Activated B cell treated with CpG ODN at 0.5 μM for 24 hours (primary cell): ENCODE measurements around the gene KRCC1. TPM values are rescaled to one million over a fixed set of nuclear protein-coding genes. Genes with fewer than 3 reads are reported as not detected.

Experiments used
- ATAC-seq: fragments of 200-7000 bp; cut with Tn5 transposase; one replicate; pipeline ENCODE4 v1.10.0; 2021; ENCODE audit warnings: low read depth, mild to moderate bottlenecking, moderate library complexity
- CTCF ChIA-PET: fragments of 350-600 bp; sonication (Branson Sonifier 250); formaldehyde crosslinking; loops from one replicate; lab custom pipeline; 2021; ENCODE audit warnings: antibody characterized with exemption; lab: Charles Lee
- POLR2A ChIA-PET: fragments of 350-600 bp; sonication (Branson Sonifier 250); formaldehyde crosslinking; loops from one replicate; lab custom pipeline; 2021; ENCODE audit warnings: antibody characterized with exemption; lab: Charles Lee
- DNase-seq: peaks from one replicate; pipeline ENCODE4 v3.0.0; 2022
- H3K27ac Mint-ChIP-seq: one replicate; pipeline ENCODE4 v1.8.0; 2020; ENCODE audit warnings: mixed read lengths
- H3K27me3 Mint-ChIP-seq: one replicate; pipeline ENCODE4 v1.8.0; 2021; ENCODE audit warnings: mixed read lengths
- H3K36me3 Mint-ChIP-seq: one replicate; pipeline ENCODE4 v1.8.0; 2021; ENCODE audit warnings: low read depth, mixed read lengths
- H3K4me1 Mint-ChIP-seq: one replicate; pipeline ENCODE4 v1.8.0; 2021; ENCODE audit warnings: mixed read lengths
- H3K4me3 Mint-ChIP-seq: one replicate; pipeline ENCODE4 v1.8.0; 2020; ENCODE audit warnings: mild to moderate bottlenecking, mixed read lengths
- H3K9me3 Mint-ChIP-seq: one replicate; pipeline ENCODE4 v1.8.0; 2020; ENCODE audit warnings: mixed read lengths
- intact Hi-C: fragments of 100-400 bp; cut with micrococcal nuclease; formaldehyde crosslinking; loops from one replicate; pipeline ENCODE4 v1.15.1; 2024
- total RNA-seq: library from RNA; stranded (reverse); gene quantifications from 2 replicates; pipeline ENCODE4 v1.2.3, GENCODE V29; 2022
- TF ChIP-seq, protein P1 (sequence below): fragments of 200-600 bp; IDR thresholded peaks from one replicate; pipeline ENCODE4 v1.8.0; 2022; ENCODE audit warnings: antibody characterized with exemption, mild to moderate bottlenecking

KRCC1 gene
- total RNA-seq, 1 donor from 2014 or later: 20.8 TPM

- peaks cover 21% of the 10 kb centered on the region for H3K4me1 Mint-ChIP-seq
- H3K9me3 Mint-ChIP-seq: no peaks in the 10 kb centered on the region
- CTCF ChIA-PET: no interaction called here
- no peak overlapping the region for H3K27ac Mint-ChIP-seq
- peaks cover 49% of the 10 kb centered on the region for H3K36me3 Mint-ChIP-seq
- no peak overlapping the region for H3K4me3 Mint-ChIP-seq
- H3K27me3 Mint-ChIP-seq: no peaks in the 10 kb centered on the region
- intact Hi-C loops: loop anchor here (2.0 kb wide), 1 partner anchor 18 kb away; no protein-coding TSS in a partner anchor
- no peak for DNase-seq
- TF ChIP-seq, protein P1, sequence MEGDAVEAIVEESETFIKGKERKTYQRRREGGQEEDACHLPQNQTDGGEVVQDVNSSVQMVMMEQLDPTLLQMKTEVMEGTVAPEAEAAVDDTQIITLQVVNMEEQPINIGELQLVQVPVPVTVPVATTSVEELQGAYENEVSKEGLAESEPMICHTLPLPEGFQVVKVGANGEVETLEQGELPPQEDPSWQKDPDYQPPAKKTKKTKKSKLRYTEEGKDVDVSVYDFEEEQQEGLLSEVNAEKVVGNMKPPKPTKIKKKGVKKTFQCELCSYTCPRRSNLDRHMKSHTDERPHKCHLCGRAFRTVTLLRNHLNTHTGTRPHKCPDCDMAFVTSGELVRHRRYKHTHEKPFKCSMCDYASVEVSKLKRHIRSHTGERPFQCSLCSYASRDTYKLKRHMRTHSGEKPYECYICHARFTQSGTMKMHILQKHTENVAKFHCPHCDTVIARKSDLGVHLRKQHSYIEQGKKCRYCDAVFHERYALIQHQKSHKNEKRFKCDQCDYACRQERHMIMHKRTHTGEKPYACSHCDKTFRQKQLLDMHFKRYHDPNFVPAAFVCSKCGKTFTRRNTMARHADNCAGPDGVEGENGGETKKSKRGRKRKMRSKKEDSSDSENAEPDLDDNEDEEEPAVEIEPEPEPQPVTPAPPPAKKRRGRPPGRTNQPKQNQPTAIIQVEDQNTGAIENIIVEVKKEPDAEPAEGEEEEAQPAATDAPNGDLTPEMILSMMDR: no peak
- POLR2A ChIA-PET: interaction anchor here (2.4 kb wide), 1 partner anchor 13 kb away, joined by 42 read pairs; the partner anchor contains the start of gene RNU2-63P
- no peak for ATAC-seq
Measured at GRCh38 chr2:88028931-88029330, 26.7 kb downstream of the KRCC1 start.

- Mint-ChIP-seq H3K27me3 (no peaks in the 10 kb centered on the region), H3K9me3 (no peaks in the 10 kb centered on the region), H3K4me1 (peaks cover 21% of the 10 kb centered on the region), H3K36me3 (peaks cover 42% of the 10 kb centered on the region), H3K27ac (peak overlapping the region; percentile 85), H3K4me3 (peak overlapping the region; percentile 73)
- TF ChIP-seq, protein P1: no peak
- ChIA-PET CTCF (interaction anchor here (0.7 to 0.8 kb wide), 2 partner anchors 29 to 33 kb away, joined by 3 read pairs; no protein-coding TSS in a partner anchor), POLR2A (interaction anchor here (2.4 kb wide), 1 partner anchor 12 kb away, joined by 42 read pairs; the partner anchor contains the start of gene RNU2-63P)
- DNase-seq: no peak
- peak; percentile 52 for ATAC-seq
- intact Hi-C loops: loop anchor here (1.0 to 2.0 kb wide), 2 partner anchors 12 to 19 kb away; partner anchors contain the start of gene RNU2-63P
Measured at GRCh38 chr2:88027697-88028389, 27.7 kb downstream of the KRCC1 start.

DNA sequence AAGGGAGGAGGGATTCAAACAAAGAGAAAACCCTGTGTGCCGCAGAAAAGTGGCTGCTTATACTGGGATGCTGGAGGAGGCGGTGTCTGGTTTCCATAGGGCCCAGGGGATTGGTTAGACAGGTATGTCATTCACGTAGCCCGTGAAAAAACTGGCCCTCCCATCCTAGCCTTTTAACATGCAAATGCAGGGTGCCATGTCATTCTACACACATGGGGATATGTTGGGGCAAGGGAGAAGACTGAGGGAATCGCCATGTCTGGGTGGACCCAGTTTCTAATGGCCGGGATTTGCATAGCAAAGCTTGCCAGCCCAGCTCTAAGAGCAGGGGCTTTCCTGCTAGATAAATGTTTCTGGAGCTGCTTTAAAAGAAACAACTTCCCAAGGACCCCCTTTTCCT lies 31.1 kb downstream of the KRCC1 start:
- POLR2A ChIA-PET: interaction anchor here (2.1 kb wide), 1 partner anchor 8 kb away, joined by 8 read pairs; the partner anchor contains the start of gene RNU2-63P
- DNase-seq (no peak), ATAC-seq (no peak)
- Mint-ChIP-seq H3K27ac (no peak overlapping the region), H3K36me3 (peaks cover 26% of the 10 kb centered on the region), H3K27me3 (no peaks in the 10 kb centered on the region), H3K4me1 (peaks cover 21% of the 10 kb centered on the region), H3K9me3 (peaks cover under 1% of the 10 kb centered on the region), H3K4me3 (no peak overlapping the region)
- TF ChIP-seq, protein P1: no peak
- CTCF ChIA-PET: no interaction called here
- intact Hi-C loops: no loop called here

GRCh38 chr2:88022669-88022921 lies 33.0 kb downstream of the KRCC1 start:
- H3K9me3 Mint-ChIP-seq: peaks cover 7% of the 10 kb centered on the region
- H3K27me3 Mint-ChIP-seq: no peaks in the 10 kb centered on the region
- ChIA-PET CTCF (no interaction called here), POLR2A (no interaction called here)
- H3K4me3 Mint-ChIP-seq: no peak overlapping the region
- peaks cover 9% of the 10 kb centered on the region for H3K36me3 Mint-ChIP-seq
- H3K27ac Mint-ChIP-seq: no peak overlapping the region
- peaks cover 20% of the 10 kb centered on the region for H3K4me1 Mint-ChIP-seq
- TF ChIP-seq, protein P1: no peak
- intact Hi-C loops: no loop called here
- no peak for DNase-seq
- ATAC-seq: no peak

GRCh38 chr2:88019985-88020384 lies 35.6 kb downstream of the KRCC1 start:
- H3K36me3 Mint-ChIP-seq: peaks cover 10% of the 10 kb centered on the region
- no peaks in the 10 kb centered on the region for H3K27me3 Mint-ChIP-seq
- ChIA-PET POLR2A (no interaction called here), CTCF (no interaction called here)
- ATAC-seq (no peak), DNase-seq (no peak)
- intact Hi-C loops: loop anchor here (10.0 kb wide), 1 partner anchor 545 kb away; no protein-coding TSS in a partner anchor
- peaks cover 7% of the 10 kb centered on the region for H3K9me3 Mint-ChIP-seq
- H3K4me1 Mint-ChIP-seq: peaks cover 25% of the 10 kb centered on the region
- no peak overlapping the region for H3K27ac Mint-ChIP-seq
- TF ChIP-seq, protein P1: no peak
- no peak overlapping the region for H3K4me3 Mint-ChIP-seq
